Activated CD4-positive, alpha-beta T cell treated with anti-CD3 and anti-CD28 coated beads for 4 hours (primary cell): ENCODE results near the gene MX1.
"Not testable (repeated sequence)": the region's sequence is repeated elsewhere in the genome, so short reads cannot be mapped to it uniquely, and the experiment has no call there.

Source experiments
- DNase-seq, 2 donors: peaks; one replicate each; pipeline ENCODE4 v3.0.0-alpha.2; 2020

The MX1 gene

DNA sequence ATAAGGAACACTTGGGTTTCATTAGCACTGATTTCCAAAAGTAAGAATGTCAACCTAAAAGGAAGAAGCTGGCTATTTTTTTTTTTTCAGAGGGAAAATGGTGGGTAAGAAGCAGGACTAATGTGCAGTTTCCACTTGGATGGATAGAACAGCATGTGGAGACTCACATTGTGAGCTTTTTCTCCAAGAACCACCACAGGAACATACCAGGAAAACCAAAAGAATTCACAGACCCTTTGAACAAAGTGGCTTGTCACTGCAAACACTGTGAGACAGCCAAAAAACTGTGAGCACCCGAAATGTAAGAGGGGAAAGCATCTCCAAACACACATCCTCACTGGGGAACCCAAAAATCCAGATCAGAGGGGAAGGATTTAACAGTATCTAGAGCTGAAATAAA is 15.7 kb upstream of the MX1 start:
- DNase-seq, result no peak

DNA sequence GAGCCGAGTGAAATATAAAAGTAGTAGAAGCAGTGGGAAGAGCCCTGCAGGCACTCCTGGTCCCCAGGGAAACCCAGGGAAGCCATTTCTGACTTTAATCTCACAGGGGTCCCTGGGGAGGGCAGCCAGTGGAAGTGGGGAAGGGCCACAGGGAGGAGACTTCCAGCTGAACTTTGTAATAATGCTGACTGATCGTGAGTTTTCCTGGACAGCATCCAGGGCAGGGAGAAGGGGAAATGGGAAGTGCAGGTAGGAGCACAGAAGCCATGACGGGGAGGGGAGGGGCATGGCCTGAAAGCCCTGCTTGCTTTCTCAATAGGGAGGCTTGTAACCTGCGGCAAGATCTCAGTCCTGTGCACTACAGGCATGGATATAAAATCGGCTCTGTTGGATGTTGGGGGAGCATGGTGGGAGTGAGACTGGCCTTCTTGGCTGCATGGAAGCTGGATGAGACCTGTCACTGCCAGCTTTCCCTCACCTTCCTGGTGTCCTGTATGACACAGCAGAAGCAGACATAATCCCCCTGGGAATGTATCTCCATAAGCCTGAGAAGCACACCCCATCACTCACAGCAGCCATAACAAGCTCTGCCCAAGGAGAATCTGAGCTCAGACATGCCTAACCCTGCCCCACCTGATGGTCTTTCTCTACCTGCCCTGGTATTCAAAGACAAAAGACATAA is 15.1 kb upstream of the MX1 start:
- no peak for DNase-seq

DNA sequence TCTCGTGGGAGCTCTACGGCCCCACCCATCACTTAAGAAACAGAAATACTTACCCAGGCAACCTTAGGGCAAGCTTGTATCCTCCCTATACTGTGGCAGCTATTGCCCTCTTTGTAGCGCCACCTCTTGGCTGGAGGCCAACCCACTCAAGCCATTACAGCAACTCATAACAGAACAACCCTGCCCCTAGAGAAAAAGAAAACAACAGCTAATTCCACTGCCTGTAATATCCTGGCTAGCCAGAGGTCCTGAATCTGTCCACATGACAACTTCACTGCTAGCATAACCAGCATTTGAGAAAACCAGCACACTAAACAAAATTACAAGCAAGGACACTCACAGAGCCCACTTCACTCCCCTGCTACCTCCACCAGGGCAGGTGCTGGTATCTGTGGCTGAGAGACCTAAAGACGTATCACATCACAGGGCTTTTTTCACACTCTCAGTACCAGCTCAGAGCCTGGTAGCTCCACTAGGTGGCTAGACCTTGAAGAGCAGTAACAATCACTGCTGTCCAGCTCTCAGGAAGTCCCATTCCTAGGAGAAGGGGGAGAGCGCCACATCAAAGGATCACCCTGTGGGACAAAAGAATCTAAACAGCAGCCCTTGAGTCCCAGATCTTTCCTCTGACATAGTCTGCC is 14.5 kb upstream of the MX1 start:
- DNase-seq, result no peak

DNA sequence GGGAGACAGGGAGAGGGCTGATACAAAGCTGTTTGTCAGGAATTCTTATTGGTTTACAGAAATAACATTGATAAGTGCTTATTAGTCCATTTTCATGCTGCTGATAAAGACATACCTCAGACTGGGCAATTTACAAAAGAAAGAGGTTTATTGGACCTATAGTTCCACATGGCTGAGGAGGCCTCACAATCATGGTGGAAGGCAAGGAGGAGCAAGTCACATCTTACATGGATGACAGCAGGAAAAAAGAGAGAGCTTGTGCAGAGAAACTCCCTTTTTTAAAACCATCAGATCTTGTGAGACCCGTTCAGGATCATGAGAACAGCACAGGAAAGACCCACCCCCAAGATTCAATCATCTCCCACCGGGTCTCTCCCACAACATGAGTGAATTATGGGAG is 8.5 kb upstream of the MX1 start:
- not testable (repeated sequence) for DNase-seq

DNA sequence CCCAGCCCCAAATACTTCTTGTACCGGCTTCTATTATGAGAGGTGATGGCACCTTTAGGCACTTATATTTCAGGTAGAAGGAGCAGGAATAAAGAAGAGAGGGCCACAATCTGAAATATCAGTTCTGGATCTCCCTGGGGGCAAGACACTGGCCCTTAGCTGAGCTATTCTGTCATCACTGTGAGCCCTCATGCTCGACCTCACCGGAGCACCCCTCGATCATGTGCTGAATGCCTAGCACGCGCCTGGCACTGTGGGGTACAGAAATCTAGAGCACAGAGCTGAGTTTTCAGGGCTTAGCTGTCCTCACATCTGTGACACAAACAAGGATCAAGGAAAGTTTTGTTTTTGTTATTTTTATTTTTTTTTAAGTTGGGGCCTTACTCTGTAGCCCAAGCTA is 7.6 kb upstream of the MX1 start:
- no peak for DNase-seq

DNA sequence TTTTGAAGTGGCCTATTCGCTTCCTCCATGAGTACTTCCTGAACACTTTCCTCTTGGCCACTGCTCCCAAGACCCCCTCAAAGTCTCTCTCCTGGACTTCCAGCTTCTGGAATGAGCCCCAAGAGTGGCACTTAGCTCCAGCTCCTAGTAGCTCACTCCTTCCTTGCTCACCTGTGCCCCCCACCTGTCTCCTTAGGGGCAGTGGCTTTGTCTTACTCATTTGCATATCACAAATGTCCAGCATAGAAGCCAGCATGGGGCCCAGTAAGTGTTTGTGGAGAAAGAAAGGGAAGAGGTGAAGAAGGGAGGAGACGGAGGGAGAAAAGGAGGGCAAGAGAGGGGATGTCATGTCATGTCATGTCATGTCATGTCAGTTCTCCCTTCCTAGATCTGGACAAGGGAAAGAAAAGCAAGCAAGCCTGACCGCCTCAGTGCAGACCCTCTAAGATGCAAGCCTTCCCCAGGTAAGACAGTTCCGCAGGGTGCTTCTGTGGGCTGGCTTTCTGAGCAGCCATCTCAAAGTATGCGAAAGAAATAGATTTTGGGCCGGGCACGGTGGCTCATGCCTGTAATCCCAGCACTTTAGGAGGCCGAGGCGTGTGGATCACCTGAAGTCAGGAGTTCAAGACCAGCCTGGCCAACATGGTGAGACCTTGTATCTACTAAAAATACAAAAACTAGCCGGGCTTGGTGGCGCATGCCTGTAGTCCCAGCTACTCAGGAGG is 6.9 kb upstream of the MX1 start:
- no peak for DNase-seq

DNA sequence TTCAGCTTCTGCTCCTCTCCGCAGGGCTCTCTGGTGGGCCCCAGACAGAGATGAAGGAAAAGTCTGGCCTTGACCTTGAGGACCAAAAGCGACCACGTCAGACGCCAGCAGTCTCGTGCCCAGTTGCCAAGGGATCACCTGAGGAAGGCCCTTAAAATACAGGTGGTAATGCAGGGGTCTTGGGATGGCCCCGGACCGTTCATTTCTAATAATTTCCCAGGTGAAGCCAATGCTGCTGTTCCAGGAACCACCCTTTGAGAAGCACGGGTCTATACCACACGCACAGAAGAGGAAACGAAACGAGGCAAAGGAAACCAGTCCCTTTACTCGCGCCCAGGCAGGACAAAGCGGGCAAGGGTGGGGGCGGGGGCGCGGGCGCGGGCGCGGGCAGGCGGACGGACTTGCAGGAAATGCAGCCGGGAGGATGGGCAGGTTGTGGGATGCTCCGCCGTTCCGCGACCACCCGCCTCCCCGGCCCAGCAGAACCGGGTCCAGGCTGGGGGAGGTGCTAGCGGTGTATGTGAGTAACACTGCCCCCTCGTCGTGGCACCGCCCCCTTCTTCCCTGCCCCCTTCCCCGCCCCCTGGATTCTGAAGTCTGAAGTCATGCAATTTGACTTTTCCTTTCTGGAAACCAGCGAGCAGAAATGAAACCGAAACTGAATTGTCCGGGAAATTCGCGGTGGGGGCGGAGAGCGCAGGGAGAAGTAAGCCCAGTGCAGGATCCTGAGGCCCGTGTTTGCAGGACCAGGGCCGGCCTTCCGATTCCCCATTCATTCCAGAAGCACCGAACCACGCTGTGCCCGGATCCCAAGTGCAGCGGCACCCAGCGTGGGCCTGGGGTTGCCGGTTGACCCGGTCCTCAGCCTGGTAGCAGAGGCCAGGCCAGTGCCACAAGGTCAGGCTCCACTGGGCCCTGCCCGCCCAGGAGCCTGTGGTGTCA is 5.8 kb upstream of the MX1 start:
- peak; percentile 70 for DNase-seq

DNA sequence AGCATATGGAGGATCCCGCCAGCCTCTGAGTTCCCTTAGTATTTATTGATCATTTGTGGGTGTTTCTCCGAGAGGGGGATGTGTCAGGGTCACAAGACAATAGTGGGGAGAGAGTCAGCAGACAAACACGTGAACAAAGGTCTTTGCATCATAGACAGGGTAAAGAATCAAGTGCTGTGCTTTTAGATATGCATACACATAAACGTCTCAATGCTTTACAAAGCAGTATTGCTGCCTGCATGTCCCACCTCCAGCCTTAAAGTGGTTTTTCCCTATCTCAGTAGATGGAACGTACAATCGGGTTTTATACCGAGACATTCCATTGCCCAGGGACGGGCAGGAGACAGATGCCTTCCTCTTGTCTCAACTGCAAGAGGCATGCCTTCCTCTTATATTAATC is 5.0 kb upstream of the MX1 start:
- DNase-seq, result not testable (repeated sequence)

DNA sequence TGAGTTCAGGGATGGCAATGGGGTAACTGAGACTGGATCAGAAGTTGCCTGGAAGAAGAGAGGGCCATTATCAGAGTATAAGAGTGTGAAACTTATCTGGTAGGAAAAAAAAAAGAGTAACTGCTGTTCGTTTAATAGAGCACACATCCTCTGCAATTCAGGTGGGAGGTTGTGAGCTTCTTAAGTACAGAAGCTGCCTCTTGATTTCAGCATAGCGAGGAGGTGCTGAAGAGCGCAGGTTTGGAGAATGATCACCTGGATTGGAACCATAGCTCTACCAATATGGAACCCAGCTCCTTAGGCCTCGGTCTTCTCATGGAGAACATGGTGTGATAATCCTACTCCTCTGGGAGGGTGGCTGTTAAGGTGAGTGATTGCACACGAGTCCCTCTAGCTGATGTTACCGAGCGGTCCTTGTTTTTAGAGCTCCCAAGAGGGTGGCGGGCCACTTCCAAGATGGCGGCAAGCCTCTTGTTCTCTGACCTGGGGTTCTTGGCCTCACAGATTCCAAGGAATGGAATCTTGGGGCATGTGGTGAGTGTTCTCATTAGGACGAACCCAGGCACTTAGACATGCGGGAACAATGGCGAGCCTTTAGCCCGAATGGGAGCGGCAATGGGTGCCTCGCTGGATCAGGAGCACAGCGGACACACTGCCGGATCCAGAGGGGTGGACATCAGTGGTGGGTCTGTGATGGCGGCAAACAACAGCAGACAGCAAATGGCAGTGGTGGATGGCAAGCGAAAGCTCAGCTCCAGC is 3.3 kb upstream of the MX1 start:
- no peak for DNase-seq

DNA sequence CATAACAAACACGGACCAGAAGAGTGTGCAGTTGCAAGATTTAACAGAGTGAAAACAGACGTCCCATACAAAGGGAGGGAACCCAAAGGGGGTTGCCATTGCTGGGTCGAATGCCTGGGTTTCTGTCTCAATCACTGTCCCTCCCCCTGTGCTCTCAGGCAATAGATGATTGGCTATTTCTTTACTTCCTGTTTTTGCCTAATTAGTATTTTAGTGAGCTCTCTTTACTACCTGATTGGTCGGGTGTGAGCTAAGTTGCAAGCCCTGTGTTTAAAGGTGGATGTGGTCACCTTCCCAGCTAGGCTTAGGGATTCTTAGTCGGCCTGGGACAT is 2.8 kb upstream of the MX1 start:
- not testable (repeated sequence) for DNase-seq

DNA sequence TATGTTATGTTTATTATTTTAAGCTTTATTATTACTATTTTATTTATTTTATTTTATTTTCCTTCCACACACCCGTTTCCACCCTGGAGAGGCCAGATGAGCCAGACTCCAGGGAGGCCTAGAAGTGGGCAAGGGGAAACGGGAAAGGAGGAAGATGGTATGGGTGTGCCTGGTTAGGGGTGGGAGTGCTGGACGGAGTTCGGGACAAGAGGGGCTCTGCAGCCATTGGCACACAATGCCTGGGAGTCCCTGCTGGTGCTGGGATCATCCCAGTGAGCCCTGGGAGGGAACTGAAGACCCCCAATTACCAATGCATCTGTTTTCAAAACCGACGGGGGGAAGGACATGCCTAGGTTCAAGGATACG is 468 bp upstream of the MX1 start:
- no peak for DNase-seq

DNA sequence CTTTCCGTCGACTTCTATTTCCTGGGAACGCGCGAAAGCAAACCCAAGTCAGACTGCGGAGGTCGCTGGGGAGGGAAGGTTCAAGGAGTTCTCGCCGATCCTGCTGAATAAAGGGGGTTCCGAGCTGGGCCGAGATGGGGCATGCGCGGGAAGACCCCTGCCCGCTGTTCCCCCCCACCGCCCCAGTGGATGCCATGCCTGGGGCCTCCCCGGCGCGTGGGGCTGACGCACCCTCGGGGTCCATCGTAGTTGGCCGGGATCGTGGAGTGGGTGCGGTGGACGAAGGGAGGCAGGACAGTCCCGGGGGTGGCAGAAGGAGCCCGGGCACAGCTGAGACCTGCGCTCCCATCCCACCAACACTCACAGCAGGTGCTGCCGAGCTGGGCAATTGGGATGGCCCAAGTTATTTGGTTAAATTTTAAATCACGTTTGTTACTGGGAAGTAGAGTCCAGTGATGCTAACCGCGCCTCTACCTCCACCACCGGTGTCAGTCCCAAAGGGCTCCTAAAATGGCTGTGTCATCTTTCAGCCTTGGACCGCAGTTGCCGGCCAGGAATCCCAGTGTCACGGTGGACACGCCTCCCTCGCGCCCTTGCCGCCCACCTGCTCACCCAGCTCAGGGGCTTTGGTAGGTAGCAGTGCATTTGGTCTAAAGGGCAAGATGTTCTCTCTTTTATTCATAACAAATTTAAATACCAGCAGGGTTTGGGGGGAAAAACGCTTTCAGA is 801 bp downstream of the MX1 start:
- peak in 1 of 2 donors; percentile 18 for DNase-seq

DNA sequence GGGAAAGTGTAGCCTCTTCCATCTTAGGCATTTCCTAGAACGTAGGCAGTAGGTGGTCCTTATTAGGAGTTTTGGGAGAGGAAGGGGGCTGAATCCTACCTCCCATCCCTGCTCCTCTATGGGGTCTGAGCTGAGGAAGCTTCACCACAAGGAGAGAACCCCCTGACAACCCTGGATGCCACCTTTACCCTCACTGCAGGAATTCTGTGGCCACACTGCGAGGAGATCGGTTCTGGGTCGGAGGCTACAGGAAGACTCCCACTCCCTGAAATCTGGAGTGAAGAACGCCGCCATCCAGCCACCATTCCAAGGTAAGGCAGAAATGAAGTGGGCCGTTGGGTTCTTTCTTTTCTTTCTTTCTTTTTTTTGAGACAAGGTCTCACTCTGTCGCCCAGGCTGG is 1.5 kb downstream of the MX1 start:
- DNase-seq, result no peak

DNA sequence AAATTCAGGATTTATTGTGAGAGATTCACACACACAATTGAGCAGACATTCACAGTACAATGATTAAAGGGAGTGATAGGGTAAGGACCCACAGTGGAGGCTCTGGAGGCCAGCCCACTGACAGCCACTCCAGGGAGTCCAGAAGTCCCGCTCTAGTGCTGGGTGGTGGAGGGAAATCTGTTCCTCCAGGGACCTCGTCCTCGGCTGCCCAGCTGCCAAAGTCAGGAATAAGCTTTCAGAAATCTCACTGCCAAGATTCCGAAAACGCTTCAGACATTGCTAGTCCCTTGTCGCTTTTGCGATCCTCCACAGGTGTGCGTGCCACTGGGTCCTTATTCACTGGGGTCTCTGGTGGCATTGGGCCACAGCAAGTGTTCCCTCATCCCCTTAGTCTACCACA is 2.3 kb downstream of the MX1 start:
- no peak for DNase-seq

DNA sequence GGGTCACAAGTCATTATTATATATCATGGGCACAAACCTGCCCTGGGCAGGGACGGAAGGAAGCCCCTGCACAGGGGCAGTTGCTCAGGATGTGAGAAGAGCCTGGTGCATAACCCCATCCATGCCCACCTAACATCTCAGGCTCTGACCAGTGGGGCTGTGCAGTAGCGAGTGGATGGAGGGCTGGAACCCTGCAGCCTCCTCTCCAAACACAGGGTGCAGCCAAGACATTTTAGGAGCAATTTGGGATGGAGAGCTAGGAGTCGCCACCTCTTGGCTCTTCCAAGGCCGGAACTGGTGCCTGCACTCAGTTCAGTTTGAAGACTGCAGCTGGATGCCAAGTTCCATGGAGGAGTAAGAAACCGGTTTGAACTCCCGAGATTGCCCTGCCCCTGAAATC is 2.8 kb downstream of the MX1 start:
- DNase-seq, result no peak

DNA sequence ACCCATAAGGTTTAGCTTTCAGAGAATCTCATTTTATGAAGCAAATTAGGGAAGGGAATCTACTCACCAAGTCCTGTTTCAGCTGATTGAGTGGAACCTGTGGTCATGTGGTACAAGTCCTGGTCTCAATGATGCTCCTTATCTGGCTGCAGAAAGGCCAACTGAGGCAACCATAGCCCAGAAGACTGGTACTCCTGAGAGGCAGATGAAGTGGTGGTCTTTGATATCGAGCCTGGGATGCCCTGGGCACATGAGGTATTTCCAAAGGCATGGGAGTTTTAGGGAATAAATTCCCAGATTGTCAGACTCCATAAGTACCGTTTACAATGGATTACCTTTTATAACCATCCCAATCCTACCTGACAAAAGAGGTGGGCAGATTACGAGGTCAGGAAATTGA is 3.3 kb downstream of the MX1 start:
- no peak for DNase-seq

DNA sequence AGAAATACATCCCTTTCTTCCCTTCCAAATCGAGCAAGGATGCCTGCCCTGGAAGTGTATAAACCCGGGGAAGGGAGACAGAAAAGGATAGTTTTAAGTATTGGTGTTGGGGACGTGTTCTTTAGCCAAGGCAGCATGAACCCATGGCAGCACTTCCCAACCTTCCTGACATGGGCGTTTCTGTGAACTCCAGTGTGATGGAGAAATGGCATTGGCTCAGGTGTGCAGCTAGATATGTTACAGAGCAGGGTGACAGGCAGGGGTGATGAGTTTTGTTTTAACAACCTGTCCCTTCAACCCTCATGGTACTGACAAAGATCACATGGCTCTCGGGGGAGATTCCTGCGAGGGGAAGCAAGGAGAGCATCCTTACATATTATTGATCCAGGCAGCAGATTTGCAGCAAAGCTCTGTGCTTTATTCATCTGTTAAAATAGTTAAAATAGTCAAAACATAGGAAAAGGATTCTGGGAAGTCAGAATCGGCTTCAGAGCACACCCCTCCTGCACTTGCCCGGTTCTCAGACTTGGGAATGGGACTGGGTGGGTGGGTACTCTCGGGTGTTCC is 4.0 kb downstream of the MX1 start:
- DNase-seq, result no peak

DNA sequence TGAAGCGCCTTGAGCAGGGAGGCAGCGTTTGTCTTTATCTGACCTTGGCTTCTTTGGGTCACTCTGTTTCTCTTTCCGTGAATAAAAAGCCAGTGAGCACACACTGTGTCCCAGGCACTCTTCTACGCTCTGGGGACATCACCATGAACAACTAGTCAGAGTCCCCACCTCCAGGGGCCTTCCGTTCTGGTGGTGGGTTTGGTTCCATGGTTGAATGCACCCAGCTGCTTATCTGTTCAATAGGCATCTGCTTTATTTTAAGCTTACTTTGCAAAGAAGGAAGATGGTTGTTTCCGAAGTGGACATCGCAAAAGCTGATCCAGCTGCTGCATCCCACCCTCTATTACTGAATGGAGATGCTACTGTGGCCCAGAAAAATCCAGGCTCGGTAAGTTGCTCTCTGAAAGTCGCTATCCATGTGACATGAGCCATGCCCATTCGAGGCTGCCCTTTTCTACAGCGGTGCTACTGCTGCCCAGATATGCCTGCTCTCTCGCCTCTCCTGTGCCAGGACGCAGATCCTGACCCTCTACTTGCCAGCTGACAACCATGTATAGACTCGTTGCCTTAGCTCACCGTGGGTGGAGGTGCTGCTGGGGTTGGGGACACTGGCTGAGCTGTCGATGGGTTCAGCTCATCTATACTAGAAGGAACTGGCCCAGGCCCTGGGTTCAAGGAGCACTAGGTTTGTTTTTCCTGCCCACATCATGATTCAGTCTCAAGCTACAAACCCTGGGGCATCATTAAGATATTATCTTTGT is 5.9 kb downstream of the MX1 start:
- no peak for DNase-seq

DNA sequence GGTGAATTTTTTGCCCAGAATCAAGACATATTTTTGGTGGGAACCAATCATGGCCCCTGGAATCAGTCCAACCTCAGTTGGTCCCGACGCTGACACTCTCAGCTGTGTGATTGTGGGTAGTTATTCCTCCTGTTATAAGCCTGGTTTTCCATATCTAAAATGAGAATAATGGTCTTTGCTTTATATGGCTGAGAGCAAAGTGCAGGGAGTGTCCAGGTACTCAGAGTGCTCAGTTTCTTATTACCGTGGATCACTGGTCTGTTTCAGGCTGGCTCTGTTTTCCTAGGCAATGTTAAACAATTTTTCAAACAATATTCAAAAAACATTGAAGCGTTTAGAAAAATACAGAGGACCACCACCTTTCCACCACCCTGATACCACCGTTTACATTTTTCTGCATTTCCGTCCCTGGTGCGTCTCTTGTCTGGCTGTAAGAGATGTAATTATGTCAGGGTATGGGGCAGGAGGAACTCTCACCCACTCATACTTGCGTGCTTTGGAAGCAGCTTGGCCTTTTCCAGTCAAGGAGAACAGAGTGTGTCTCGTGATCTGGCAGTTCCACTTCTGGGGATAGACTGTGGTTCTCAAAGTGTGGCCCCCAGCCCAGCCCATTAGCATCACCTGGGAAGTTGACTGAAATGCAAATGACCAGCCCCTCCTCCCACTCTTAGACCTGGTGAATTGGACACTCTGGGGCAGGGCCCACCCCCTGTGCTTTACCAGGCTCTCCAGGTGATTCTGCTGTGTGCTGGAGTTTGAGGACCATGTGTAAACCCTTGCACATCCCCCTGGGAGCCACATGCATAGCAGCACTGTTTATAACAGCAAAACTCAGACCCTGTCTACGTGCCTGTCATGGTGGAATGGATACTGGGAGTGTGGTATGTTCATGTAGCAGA is 6.8 kb downstream of the MX1 start:
- no peak for DNase-seq

DNA sequence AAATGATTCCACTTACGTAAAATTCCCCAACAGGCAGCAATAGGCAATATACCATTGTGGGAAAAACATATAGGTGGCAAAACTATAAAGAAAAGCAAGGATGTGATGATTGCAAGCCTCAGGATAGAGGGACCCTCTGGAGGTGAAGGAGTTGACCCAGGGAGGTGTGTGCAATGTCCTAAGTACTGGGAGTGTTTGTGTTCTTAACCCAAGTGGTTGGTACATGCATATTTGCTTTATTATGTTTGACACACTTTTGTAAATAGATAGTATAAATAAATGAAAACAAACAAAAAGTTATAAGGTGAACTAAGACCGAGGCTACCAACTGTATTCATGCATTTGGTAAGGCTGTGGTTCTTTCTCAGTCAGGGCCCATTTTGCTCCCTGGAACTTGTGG is 7.5 kb downstream of the MX1 start:
- no peak for DNase-seq
